Ovary (tissue), 3 donors: Measurements from ENCODE around the gene ZNF708.

Source experiments
- EP300 ChIP-seq: sonication (generic); formaldehyde crosslinking; IDR thresholded peaks from one replicate; pipeline ENCODE4 v1.6.1; 2017; ENCODE audit warnings: antibody characterized with exemption
- TF ChIP-seq, protein P1 (sequence below), 3 donors: fragments of 450-650 bp in 2 of 3; fragments of 200-600 bp in 1 of 3; IDR thresholded peaks; one replicate each; pipeline versions ENCODE4 v1.5.1 to v1.8.0; 2016 to 2022; ENCODE audit warnings: antibody characterized with exemption in 3 of 3, mild to moderate bottlenecking in 1 of 3
- donor health status: DM: no; HTN: no; CAD: no.

GRCh38 chr19:21328406-21328805, 804 bp downstream of the ZNF708 start:
- TF ChIP-seq, protein P1, sequence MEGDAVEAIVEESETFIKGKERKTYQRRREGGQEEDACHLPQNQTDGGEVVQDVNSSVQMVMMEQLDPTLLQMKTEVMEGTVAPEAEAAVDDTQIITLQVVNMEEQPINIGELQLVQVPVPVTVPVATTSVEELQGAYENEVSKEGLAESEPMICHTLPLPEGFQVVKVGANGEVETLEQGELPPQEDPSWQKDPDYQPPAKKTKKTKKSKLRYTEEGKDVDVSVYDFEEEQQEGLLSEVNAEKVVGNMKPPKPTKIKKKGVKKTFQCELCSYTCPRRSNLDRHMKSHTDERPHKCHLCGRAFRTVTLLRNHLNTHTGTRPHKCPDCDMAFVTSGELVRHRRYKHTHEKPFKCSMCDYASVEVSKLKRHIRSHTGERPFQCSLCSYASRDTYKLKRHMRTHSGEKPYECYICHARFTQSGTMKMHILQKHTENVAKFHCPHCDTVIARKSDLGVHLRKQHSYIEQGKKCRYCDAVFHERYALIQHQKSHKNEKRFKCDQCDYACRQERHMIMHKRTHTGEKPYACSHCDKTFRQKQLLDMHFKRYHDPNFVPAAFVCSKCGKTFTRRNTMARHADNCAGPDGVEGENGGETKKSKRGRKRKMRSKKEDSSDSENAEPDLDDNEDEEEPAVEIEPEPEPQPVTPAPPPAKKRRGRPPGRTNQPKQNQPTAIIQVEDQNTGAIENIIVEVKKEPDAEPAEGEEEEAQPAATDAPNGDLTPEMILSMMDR (IDR thresholded peaks at IDR 0.05), result no peak
- no peak for TF ChIP-seq EP300
